Endothelial cell of umbilical vein (primary cell): ENCODE data around the gene OR6B3. TPM values are rescaled to one million over a fixed set of nuclear protein-coding genes. Genes with fewer than 3 reads are reported as not detected.

Experiments
- BruUV-seq: library from RNA; stranded (reverse); fragments of 400-500 nt; replicated peaks from 2 replicates; lab custom pipeline; 2021; lab: Mats Ljungman, UMichigan
- CTCF ChIA-PET: fragments of 300-600, 350-600 bp; sonication (Branson Sonifier 250); formaldehyde crosslinking; loops from one replicate; lab custom pipeline; 2021; ENCODE audit warnings: antibody characterized with exemption, inconsistent platforms; lab: Charles Lee
- POLR2A ChIA-PET: fragments of 300-600, 350-600 bp; sonication (Branson Sonifier 250); formaldehyde crosslinking; loops from one replicate; lab custom pipeline; 2021; ENCODE audit warnings: antibody characterized with exemption, inconsistent platforms; lab: Charles Lee
- DNase-seq: peaks from one replicate; pipeline ENCODE4 v3.0.0-alpha.2; 2011; ENCODE audit warnings: low read depth, low spot score
- FAIRE-seq: peaks from 2 replicates; lab custom pipeline; 2011; peaks lifted over from hg19 to GRCh38; lab: Jason Lieb, UNC
- H2AFZ ChIP-seq: 2 replicates; pipeline ENCODE4 v1.6.0; 2012; ENCODE audit warnings: low read depth, low read length, control low read depth, inconsistent platforms
- H3K27ac ChIP-seq: 2 replicates; pipeline ENCODE4 v1.5.1; 2011; ENCODE audit warnings: low read depth, mild to moderate bottlenecking, control low read depth, low read length, moderate library complexity; ENCODE audit not compliant: insufficient read depth
- H3K27me3 ChIP-seq, 2 experiments: 2 replicates each; pipeline versions ENCODE4 v1.6.0 to v1.6.1; 2011; ENCODE audit warnings: low read length in 2 of 2, mixed read lengths in 1 of 2; ENCODE audit not compliant: control insufficient read depth in 2 of 2, insufficient read depth in 2 of 2
- H3K36me3 ChIP-seq, 2 experiments: 2 replicates in 1 of 2; 3 replicates in 1 of 2; pipeline ENCODE4 v1.5.1; 2011; ENCODE audit warnings: low read length in 2 of 2, mild to moderate bottlenecking in 1 of 2, moderate library complexity in 1 of 2; ENCODE audit not compliant: control insufficient read depth in 2 of 2, insufficient read depth in 2 of 2; ENCODE audit errors: extremely low read depth in 1 of 2
- H3K4me1 ChIP-seq: 3 replicates; pipeline ENCODE4 v1.5.1; 2011; ENCODE audit warnings: mild to moderate bottlenecking, low read length; ENCODE audit not compliant: control insufficient read depth, insufficient read depth; ENCODE audit errors: extremely low read depth
- H3K4me2 ChIP-seq: 2 replicates; pipeline ENCODE4 v1.6.1; 2011; ENCODE audit warnings: low read length, control low read depth, mixed read lengths; ENCODE audit not compliant: insufficient read depth
- H3K4me3 ChIP-seq, 3 experiments: fragments of 200-600 bp in 1 of 3; sonication (generic), shearing (Covaris generic) in 1 of 3; replicated peaks in 1 of 3; 2 replicates each; pipeline ENCODE4 v1.5.1; 2011 to 2016; ENCODE audit warnings: control low read depth in 3 of 3, low read length in 3 of 3, mild to moderate bottlenecking in 2 of 3, inconsistent platforms in 1 of 3, low read depth in 1 of 3, moderate library complexity in 1 of 3; ENCODE audit not compliant: insufficient read depth in 1 of 3
- H3K79me2 ChIP-seq: 2 replicates; pipeline ENCODE4 v1.6.0; 2012; ENCODE audit warnings: low read length, inconsistent platforms; ENCODE audit not compliant: control insufficient read depth, insufficient read depth
- H3K9ac ChIP-seq: replicated peaks from 2 replicates; pipeline ENCODE3; 2011; ENCODE audit warnings: low read length, control low read depth; ENCODE audit not compliant: insufficient read depth; ENCODE audit errors: extremely low read depth
- H3K9me1 ChIP-seq: replicated peaks from 3 replicates; pipeline ENCODE4 v1.6.0; 2011; ENCODE audit warnings: mild to moderate bottlenecking, low read length; ENCODE audit not compliant: control insufficient read depth, insufficient read depth; ENCODE audit errors: extremely low read depth
- H3K9me3 ChIP-seq: replicated peaks from 2 replicates; pipeline ENCODE4 v1.5.1; 2012; ENCODE audit warnings: low read length, inconsistent platforms; ENCODE audit not compliant: control insufficient read depth, insufficient read depth
- H4K20me1 ChIP-seq: replicated peaks from 2 replicates; pipeline ENCODE3; 2011; ENCODE audit warnings: mild to moderate bottlenecking, low read length; ENCODE audit not compliant: control insufficient read depth, insufficient read depth; ENCODE audit errors: extremely low read depth
- CTCF ChIP-seq, 2 donors: IDR thresholded peaks; 1 replicate in 1 of 2; 2 replicates in 1 of 2; pipeline ENCODE4 v1.5.1; 2011; ENCODE audit warnings: low read length in 2 of 2, mild to moderate bottlenecking in 2 of 2, moderate library complexity in 2 of 2, control low read depth in 1 of 2, inconsistent platforms in 1 of 2, low read depth in 1 of 2; ENCODE audit not compliant: insufficient read depth in 1 of 2; ENCODE audit errors: extremely low read depth in 1 of 2
- EZH2 ChIP-seq: IDR thresholded peaks from 2 replicates; pipeline ENCODE4 v1.6.1; 2012; ENCODE audit warnings: borderline replicate concordance, low read depth, mild to moderate bottlenecking, moderate library complexity, low read length, inconsistent platforms; ENCODE audit not compliant: severe bottlenecking
- FOS ChIP-seq: IDR thresholded peaks from 2 replicates; pipeline ENCODE4 v1.6.1; 2011; ENCODE audit warnings: mild to moderate bottlenecking, low read length, moderate library complexity, borderline replicate concordance; ENCODE audit not compliant: insufficient read depth
- GATA2 ChIP-seq: IDR thresholded peaks from 2 replicates; pipeline ENCODE4 v1.7.0; 2011; ENCODE audit warnings: low read depth, mild to moderate bottlenecking, moderate library complexity, mixed read lengths, low read length; ENCODE audit not compliant: insufficient read length, insufficient read depth
- JUN ChIP-seq: IDR thresholded peaks from 2 replicates; pipeline ENCODE4 v1.6.1; 2011; ENCODE audit warnings: borderline replicate concordance, low read depth; ENCODE audit not compliant: insufficient read length, insufficient read depth
- MAX ChIP-seq: IDR thresholded peaks from 2 replicates; pipeline ENCODE4 v1.6.1; 2011; ENCODE audit not compliant: insufficient read depth, insufficient read length
- MYC ChIP-seq: IDR thresholded peaks from one replicate; pipeline ENCODE4 v1.6.1; 2011; ENCODE audit warnings: mild to moderate bottlenecking, low read depth, low read length
- POLR2A ChIP-seq: IDR thresholded peaks from 2 replicates; pipeline ENCODE4 v1.6.1; 2012; ENCODE audit warnings: low read depth, mild to moderate bottlenecking, control low read depth, low read length
- POLR2AphosphoS5 ChIP-seq: IDR thresholded peaks from 2 replicates; pipeline ENCODE4 v1.6.1; 2012; ENCODE audit warnings: low read depth, mild to moderate bottlenecking, control low read depth, low read length, moderate library complexity; ENCODE audit not compliant: insufficient read depth
- dilution Hi-C: fragments of 300-500 bp; cut with MboI; formaldehyde crosslinking; loops from one replicate; pipeline ENCODE4 v1.15.0; 2019; ENCODE audit warnings: low sequenced_read_pairs; ENCODE audit not compliant: extremely low pct_ligation_motif_present
- intact Hi-C: fragments of 100-400 bp; cut with micrococcal nuclease; formaldehyde crosslinking; loops from one replicate; pipeline ENCODE4 v1.10.0; 2022
- polyA plus RNA-seq, 4 experiments: library from polyadenylated mRNA; depleted of rRNA in 3 of 4; stranded (reverse) in 3 of 4; unstranded in 1 of 4; fragments of >200 nt; gene quantifications; 2 replicates each; pipeline versions ENCODE4 v1.2.1 to v1.2.3, GENCODE V29; 2011 to 2012; ENCODE audit warnings: missing spikeins in 1 of 4
- total RNA-seq: library from RNA; stranded (reverse); gene quantifications from 2 replicates; pipeline ENCODE4 v1.2.3, GENCODE V29; 2021

Gene OR6B3
- total and polyA plus RNA-seq, 2 donors (not counting 3 experiments of a cell fraction or from before 2014, with no cell fraction given): not detected

GRCh38 chr2:240051697-240052096 lies 1.6 kb downstream of the OR6B3 start:
- FAIRE-seq: no peak
- no peaks in the 10 kb centered on the region for H3K36me3 ChIP-seq
- H4K20me1 ChIP-seq: no peaks in the 10 kb centered on the region
- no peaks in the 10 kb centered on the region for H3K9me1 ChIP-seq
- CTCF ChIA-PET: interaction anchor here (1.0 to 2.1 kb wide), 3 partner anchors 8 to 92 kb away, joined by 3 to 17 read pairs (median 3); no protein-coding TSS in a partner anchor
- no peak for DNase-seq
- no peaks in the 10 kb centered on the region for H3K27me3 ChIP-seq
- H3K4me3 ChIP-seq: no peak overlapping the region
- no peak for TF ChIP-seq FOS
- no peak for TF ChIP-seq EZH2
- no peak for TF ChIP-seq POLR2A
- TF ChIP-seq MAX: no peak
- no peak for TF ChIP-seq GATA2
- no peak for TF ChIP-seq CTCF (IDR thresholded peaks at IDR 0.05; ENCODE audit: extremely low read depth in 1 of 2, insufficient read depth in 1 of 2, low read depth in 1 of 2, low read length in 2 of 2)
- TF ChIP-seq POLR2AphosphoS5: no peak
- no peak for TF ChIP-seq MYC
- TF ChIP-seq JUN: no peak
- H2AFZ ChIP-seq: no peak overlapping the region
- H3K4me2 ChIP-seq: no peak overlapping the region
- no peaks in the 10 kb centered on the region for H3K9me3 ChIP-seq
- H3K27ac ChIP-seq: no peak overlapping the region
- H3K4me1 ChIP-seq: no peaks in the 10 kb centered on the region
- dilution Hi-C loops: no loop called here
- H3K9ac ChIP-seq: no peak overlapping the region
- POLR2A ChIA-PET: no interaction called here
- intact Hi-C loops: no loop called here
- BruUV-seq: no TSS peak
- H3K79me2 ChIP-seq: no peaks in the 10 kb centered on the region
